ENCODE results near the gene EXO1.

- TF ChIP-seq CTCF (IDR thresholded peaks at IDR 0.05): no peak
- no peak for TF ChIP-seq EZH2 (IDR thresholded peaks at IDR 0.05; ENCODE audit: borderline replicate concordance, insufficient read depth, low read depth, low read length, poor library complexity, severe bottlenecking)
Observed at GRCh38 chr1:241829468-241829867, 18.5 kb upstream of the EXO1 start.

Measured in B cell (primary cell).